HTERT RPE-1 (cell line): Measurements from ENCODE around the gene NAALAD2.
"Not testable (repeated sequence)": the region's sequence is repeated elsewhere in the genome, so short reads cannot be mapped to it uniquely, and the experiment has no call there.

Source experiments
- in situ Hi-C: fragments of 300-500 bp; cut with MboI; formaldehyde crosslinking; loops from 4 replicates; pipeline ENCODE4 v1.14.3; 2020; ENCODE audit warnings: low sequenced_read_pairs

Gene NAALAD2

GRCh38 chr11:90189011-90189410, 54.5 kb downstream of the NAALAD2 start:
- in situ Hi-C loops = no loop called here

- in situ Hi-C loops = no loop called here
Measured at GRCh38 chr11:90192869-90193582, 58.6 kb downstream of the NAALAD2 start.

- in situ Hi-C loops = no loop called here
Measured at GRCh38 chr11:90197377-90197776, 62.9 kb downstream of the NAALAD2 start.

GRCh38 chr11:90202342-90202741, 67.9 kb downstream of the NAALAD2 start:
- in situ Hi-C loops = no loop called here

GRCh38 chr11:90204407-90204806, 69.9 kb downstream of the NAALAD2 start:
- in situ Hi-C loops = no loop called here

GRCh38 chr11:90204832-90205646, 70.6 kb downstream of the NAALAD2 start:
- in situ Hi-C loops = no loop called here

GRCh38 chr11:90207992-90208391, 73.5 kb downstream of the NAALAD2 start:
- in situ Hi-C loops = not testable (repeated sequence)

GRCh38 chr11:90208857-90209256, 74.4 kb downstream of the NAALAD2 start:
- in situ Hi-C loops = no loop called here

- in situ Hi-C loops = no loop called here
Measured at GRCh38 chr11:90213322-90213721, 78.9 kb downstream of the NAALAD2 start.

- in situ Hi-C loops = no loop called here
Measured at GRCh38 chr11:90216611-90217010, 82.1 kb downstream of the NAALAD2 start.

- in situ Hi-C loops = no loop called here
Measured at GRCh38 chr11:90218606-90219005, 84.1 kb downstream of the NAALAD2 start.

- in situ Hi-C loops = no loop called here
Measured at GRCh38 chr11:90219438-90219837, 85.0 kb downstream of the NAALAD2 start.

GRCh38 chr11:90220391-90220790, 85.9 kb downstream of the NAALAD2 start:
- in situ Hi-C loops = no loop called here

GRCh38 chr11:90221803-90222458, 87.5 kb downstream of the NAALAD2 start:
- in situ Hi-C loops = no loop called here

GRCh38 chr11:90222459-90223247, 88.2 kb downstream of the NAALAD2 start, which contains the start of gene CHORDC1:
Gene CHORDC1 (minus strand): TSS chr11:90223049. CDS start chr11:90222954, 95 bp downstream.
- in situ Hi-C loops = no loop called here

- in situ Hi-C loops = no loop called here
Measured at GRCh38 chr11:90223248-90223585, 88.8 kb downstream of the NAALAD2 start.

- in situ Hi-C loops = no loop called here
Measured at GRCh38 chr11:90228056-90228455, 93.6 kb downstream of the NAALAD2 start.

GRCh38 chr11:90229791-90230190, 95.3 kb downstream of the NAALAD2 start:
- in situ Hi-C loops = no loop called here

- in situ Hi-C loops = no loop called here
Measured at GRCh38 chr11:90234977-90235376, 100.5 kb downstream of the NAALAD2 start.

- in situ Hi-C loops = no loop called here
Measured at GRCh38 chr11:90235526-90235925, 101.1 kb downstream of the NAALAD2 start.

GRCh38 chr11:90237004-90237403, 102.5 kb downstream of the NAALAD2 start:
- in situ Hi-C loops = no loop called here
